ENCODE data around the gene TOX3.

TOX3 gene

DNA sequence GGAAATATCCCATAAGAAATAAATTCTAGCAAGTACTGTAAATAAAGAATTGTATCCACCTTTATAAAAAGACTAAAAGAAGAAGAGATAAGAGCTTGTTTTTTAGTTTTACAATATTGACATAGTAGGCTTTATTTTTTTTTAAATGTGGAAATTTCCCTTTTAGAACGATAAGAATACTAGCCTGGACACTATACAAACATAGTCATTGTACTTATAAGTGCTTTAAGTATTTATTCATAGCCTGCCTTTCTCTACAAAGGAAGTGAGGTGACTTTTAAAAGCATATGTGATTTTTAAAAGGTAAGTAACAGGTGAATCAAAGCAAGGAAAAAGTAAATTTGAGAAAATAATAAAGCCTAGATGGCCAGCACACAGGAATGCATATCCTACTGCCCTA, 17.7 kb downstream of the TOX3 start:
- no peak for DNase-seq (ENCODE audit: low read depth, low spot score)
- no peak overlapping the region for H3K4me3 ChIP-seq (ENCODE audit: low read depth, low read length)
- TF ChIP-seq, protein P1, sequence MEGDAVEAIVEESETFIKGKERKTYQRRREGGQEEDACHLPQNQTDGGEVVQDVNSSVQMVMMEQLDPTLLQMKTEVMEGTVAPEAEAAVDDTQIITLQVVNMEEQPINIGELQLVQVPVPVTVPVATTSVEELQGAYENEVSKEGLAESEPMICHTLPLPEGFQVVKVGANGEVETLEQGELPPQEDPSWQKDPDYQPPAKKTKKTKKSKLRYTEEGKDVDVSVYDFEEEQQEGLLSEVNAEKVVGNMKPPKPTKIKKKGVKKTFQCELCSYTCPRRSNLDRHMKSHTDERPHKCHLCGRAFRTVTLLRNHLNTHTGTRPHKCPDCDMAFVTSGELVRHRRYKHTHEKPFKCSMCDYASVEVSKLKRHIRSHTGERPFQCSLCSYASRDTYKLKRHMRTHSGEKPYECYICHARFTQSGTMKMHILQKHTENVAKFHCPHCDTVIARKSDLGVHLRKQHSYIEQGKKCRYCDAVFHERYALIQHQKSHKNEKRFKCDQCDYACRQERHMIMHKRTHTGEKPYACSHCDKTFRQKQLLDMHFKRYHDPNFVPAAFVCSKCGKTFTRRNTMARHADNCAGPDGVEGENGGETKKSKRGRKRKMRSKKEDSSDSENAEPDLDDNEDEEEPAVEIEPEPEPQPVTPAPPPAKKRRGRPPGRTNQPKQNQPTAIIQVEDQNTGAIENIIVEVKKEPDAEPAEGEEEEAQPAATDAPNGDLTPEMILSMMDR (IDR thresholded peaks at IDR 0.05; ENCODE audit: low read depth, low read length), result no peak
- in situ Hi-C loops (cut with HindIII; ENCODE audit: low sequenced_read_pairs), result no loop called here

GRCh38 chr16:52528393-52529065, 18.4 kb downstream of the TOX3 start:
- no peak for DNase-seq (ENCODE audit: low read depth, low spot score)
- in situ Hi-C loops (cut with HindIII; ENCODE audit: low sequenced_read_pairs), result no loop called here
- no peak overlapping the region for H3K4me3 ChIP-seq (ENCODE audit: low read depth, low read length)
- TF ChIP-seq, protein P1 (IDR thresholded peaks at IDR 0.05; ENCODE audit: low read depth, low read length), result no peak

GRCh38 chr16:52526830-52527229, 20.1 kb downstream of the TOX3 start:
- H3K4me3 ChIP-seq (ENCODE audit: low read depth, low read length), result no peak overlapping the region
- no peak for DNase-seq (ENCODE audit: low read depth, low spot score)
- in situ Hi-C loops (cut with HindIII; ENCODE audit: low sequenced_read_pairs), result no loop called here
- TF ChIP-seq, protein P1 (IDR thresholded peaks at IDR 0.05; ENCODE audit: low read depth, low read length), result no peak

GRCh38 chr16:52526116-52526828, 20.7 kb downstream of the TOX3 start:
- TF ChIP-seq, protein P1 (IDR thresholded peaks at IDR 0.05; ENCODE audit: low read depth, low read length), result no peak
- H3K4me3 ChIP-seq (ENCODE audit: low read depth, low read length), result no peak overlapping the region
- in situ Hi-C loops (cut with HindIII; ENCODE audit: low sequenced_read_pairs), result no loop called here
- no peak for DNase-seq (ENCODE audit: low read depth, low spot score)

- TF ChIP-seq, protein P1 (IDR thresholded peaks at IDR 0.05; ENCODE audit: low read depth, low read length), result no peak
- DNase-seq (ENCODE audit: low read depth, low spot score), result no peak
- no peak overlapping the region for H3K4me3 ChIP-seq (ENCODE audit: low read depth, low read length)
- in situ Hi-C loops (cut with HindIII; ENCODE audit: low sequenced_read_pairs), result no loop called here
Measured at GRCh38 chr16:52521570-52521969, 25.4 kb downstream of the TOX3 start.

- TF ChIP-seq, protein P1 (IDR thresholded peaks at IDR 0.05; ENCODE audit: low read depth, low read length), result no peak
- no peak overlapping the region for H3K4me3 ChIP-seq (ENCODE audit: low read depth, low read length)
- no peak for DNase-seq (ENCODE audit: low read depth, low spot score)
- in situ Hi-C loops (cut with HindIII; ENCODE audit: low sequenced_read_pairs), result no loop called here
Measured at GRCh38 chr16:52518884-52519283, 28.1 kb downstream of the TOX3 start.
